Fibroblast of lung (primary cell): ENCODE data around the gene PAPPA. TPM values are rescaled to one million over a fixed set of nuclear protein-coding genes. Genes with fewer than 3 reads are reported as not detected.

Source experiments
- DNase-seq, 2 donors: peaks; one replicate each; pipeline versions ENCODE4 v3.0.0 to v3.0.0-alpha.2; 2010; ENCODE audit warnings: low read depth in 2 of 2
- H2AFZ ChIP-seq: 2 replicates; pipeline ENCODE4 v1.5.1; 2012; ENCODE audit warnings: low read length, control low read depth, inconsistent platforms
- H3K27ac ChIP-seq: 2 replicates; pipeline ENCODE4 v1.5.1; 2011; ENCODE audit warnings: low read length, control low read depth; ENCODE audit not compliant: insufficient read depth
- H3K27me3 ChIP-seq: 2 replicates; pipeline ENCODE4 v1.5.1; 2011; ENCODE audit warnings: mild to moderate bottlenecking, low read length; ENCODE audit not compliant: control insufficient read depth, insufficient read depth
- H3K36me3 ChIP-seq: 2 replicates; pipeline ENCODE4 v1.5.1; 2011; ENCODE audit warnings: low read length; ENCODE audit not compliant: control insufficient read depth, insufficient read depth
- H3K4me1 ChIP-seq: 2 replicates; pipeline ENCODE4 v1.5.1; 2011; ENCODE audit warnings: low read length; ENCODE audit not compliant: control insufficient read depth, insufficient read depth; ENCODE audit errors: extremely low read depth
- H3K4me2 ChIP-seq: 2 replicates; pipeline ENCODE4 v1.5.1; 2011; ENCODE audit warnings: low read length, control low read depth; ENCODE audit not compliant: insufficient read depth; ENCODE audit errors: extremely low read depth
- H3K4me3 ChIP-seq, 4 experiments: fragments of 200-600 bp in 1 of 4; sonication (generic) in 1 of 4; replicated peaks in 1 of 4; 2 replicates each; pipeline ENCODE4 v1.5.1; 2011 to 2016; ENCODE audit warnings: low read length in 4 of 4, low read depth in 3 of 4, mild to moderate bottlenecking in 3 of 4, control low read depth in 2 of 4, inconsistent platforms in 1 of 4, mixed read lengths in 1 of 4; ENCODE audit not compliant: insufficient read depth in 1 of 4; ENCODE audit errors: control extremely low read depth in 1 of 4
- H3K79me2 ChIP-seq: 2 replicates; pipeline ENCODE4 v1.5.1; 2012; ENCODE audit warnings: mild to moderate bottlenecking, low read length, inconsistent platforms; ENCODE audit not compliant: control insufficient read depth, insufficient read depth
- H3K9ac ChIP-seq: 2 replicates; pipeline ENCODE4 v1.5.1; 2011; ENCODE audit warnings: mild to moderate bottlenecking, low read length, control low read depth; ENCODE audit not compliant: insufficient read depth
- H3K9me3 ChIP-seq: 2 replicates; pipeline ENCODE4 v1.5.1; 2012; ENCODE audit warnings: low read depth, low read length; ENCODE audit not compliant: control insufficient read depth, insufficient read depth
- H4K20me1 ChIP-seq: 2 replicates; pipeline ENCODE4 v1.5.1; 2011; ENCODE audit warnings: low read length; ENCODE audit not compliant: control insufficient read depth, insufficient read depth; ENCODE audit errors: extremely low read depth
- CTCF ChIP-seq, 2 donors: IDR thresholded peaks in 1 of 2; conservative IDR thresholded peaks in 1 of 2; 1 replicate in 1 of 2; 2 replicates in 1 of 2; pipeline ENCODE4 v1.5.1; 2011 to 2012; ENCODE audit warnings: low read length in 2 of 2, control low read depth in 1 of 2, inconsistent platforms in 1 of 2, low read depth in 1 of 2, mild to moderate bottlenecking in 1 of 2
- EZH2 ChIP-seq: IDR thresholded peaks from 2 replicates; pipeline ENCODE4 v1.5.1; 2012; ENCODE audit warnings: low read length, control low read depth, mild to moderate bottlenecking; ENCODE audit errors: missing control alignments
- polyA plus RNA-seq, 2 donors: library from polyadenylated mRNA; depleted of rRNA in 1 of 2; stranded (reverse) in 1 of 2; unstranded in 1 of 2; fragments of >200 nt; gene quantifications; 2 replicates each; pipeline ENCODE4 v1.2.1, GENCODE V29; 2011 to 2012; ENCODE audit warnings: missing spikeins in 1 of 2
- total RNA-seq: library from RNA; depleted of rRNA; stranded (reverse); fragments of >200 nt; gene quantifications from 2 replicates; pipeline ENCODE4 v1.2.1, GENCODE V29; 2014

PAPPA gene
- total and polyA plus RNA-seq, 2 donors (not counting 1 experiment from before 2014, with no cell fraction given): 8.8 to 45.7 TPM

GRCh38 chr9:116435706-116436105 lies 282.1 kb downstream of the PAPPA start:
- Histone ChIP-seq H4K20me1 (no peaks in the 10 kb centered on the region), H3K36me3 (no peaks in the 10 kb centered on the region), H3K4me2 (no peak overlapping the region)

GRCh38 chr9:116436121-116436520 lies 282.5 kb downstream of the PAPPA start:
- no peak overlapping the region for H3K27ac ChIP-seq
- TF ChIP-seq EZH2: no peak
- TF ChIP-seq CTCF (conservative IDR thresholded peaks at IDR 0.05 in 1 of 2, IDR thresholded peaks at IDR 0.05 in 1 of 2; ENCODE audit: low read depth in 1 of 2, low read length in 2 of 2): no peak
- no peak overlapping the region for H3K4me3 ChIP-seq
- no peaks in the 10 kb centered on the region for H3K79me2 ChIP-seq
- no peak overlapping the region for H3K9ac ChIP-seq
- DNase-seq: no peak
- no peaks in the 10 kb centered on the region for H3K9me3 ChIP-seq
- no peaks in the 10 kb centered on the region for H3K36me3 ChIP-seq
- no peak overlapping the region for H3K4me2 ChIP-seq
- H2AFZ ChIP-seq: no peak overlapping the region
- no peaks in the 10 kb centered on the region for H3K27me3 ChIP-seq
- no peaks in the 10 kb centered on the region for H4K20me1 ChIP-seq
- no peaks in the 10 kb centered on the region for H3K4me1 ChIP-seq

More at GRCh38 chr9:116435706-116436105, 282.1 kb downstream of the PAPPA start:
- no peaks in the 10 kb centered on the region for H3K9me3 ChIP-seq
- H3K27me3 ChIP-seq: no peaks in the 10 kb centered on the region
- H2AFZ ChIP-seq: no peak overlapping the region
- no peak overlapping the region for H3K4me3 ChIP-seq
- no peak overlapping the region for H3K27ac ChIP-seq
- H3K79me2 ChIP-seq: no peaks in the 10 kb centered on the region
- peak in 1 of 2 donors; percentile 46 for DNase-seq
- H3K9ac ChIP-seq: no peak overlapping the region
- H3K4me1 ChIP-seq: no peaks in the 10 kb centered on the region
- TF ChIP-seq CTCF (conservative IDR thresholded peaks at IDR 0.05 in 1 of 2, IDR thresholded peaks at IDR 0.05 in 1 of 2; ENCODE audit: low read depth in 1 of 2, low read length in 2 of 2) (no peak), EZH2 (no peak)

- peak in 1 of 2 donors; percentile 39 for DNase-seq
- Histone ChIP-seq H3K36me3 (no peaks in the 10 kb centered on the region), H3K4me1 (no peaks in the 10 kb centered on the region), H3K4me2 (no peak overlapping the region), H4K20me1 (no peaks in the 10 kb centered on the region), H3K79me2 (no peaks in the 10 kb centered on the region), H3K9me3 (no peaks in the 10 kb centered on the region), H2AFZ (no peak overlapping the region), H3K27me3 (no peaks in the 10 kb centered on the region), H3K27ac (no peak overlapping the region), H3K9ac (no peak overlapping the region), H3K4me3 (no peak overlapping the region)
- TF ChIP-seq EZH2: no peak
- TF ChIP-seq CTCF (conservative IDR thresholded peaks at IDR 0.05 in 1 of 2, IDR thresholded peaks at IDR 0.05 in 1 of 2; ENCODE audit: low read depth in 1 of 2, low read length in 2 of 2): no peak
These were observed 284.1 kb downstream of the PAPPA start for GRCh38 chr9:116437411-116438370.
